ENCODE results near the gene KCNG3.
"Not testable (repeated sequence)": the region's sequence is repeated elsewhere in the genome, so short reads cannot be mapped to it uniquely, and the experiment has no call there.

Gene KCNG3

GRCh38 chr2:42425697-42426096, 68.1 kb downstream of the KCNG3 start:
- no peak for DNase-seq

- peak; percentile 36 for DNase-seq
These were observed 69.7 kb downstream of the KCNG3 start for GRCh38 chr2:42424033-42424432.

DNA sequence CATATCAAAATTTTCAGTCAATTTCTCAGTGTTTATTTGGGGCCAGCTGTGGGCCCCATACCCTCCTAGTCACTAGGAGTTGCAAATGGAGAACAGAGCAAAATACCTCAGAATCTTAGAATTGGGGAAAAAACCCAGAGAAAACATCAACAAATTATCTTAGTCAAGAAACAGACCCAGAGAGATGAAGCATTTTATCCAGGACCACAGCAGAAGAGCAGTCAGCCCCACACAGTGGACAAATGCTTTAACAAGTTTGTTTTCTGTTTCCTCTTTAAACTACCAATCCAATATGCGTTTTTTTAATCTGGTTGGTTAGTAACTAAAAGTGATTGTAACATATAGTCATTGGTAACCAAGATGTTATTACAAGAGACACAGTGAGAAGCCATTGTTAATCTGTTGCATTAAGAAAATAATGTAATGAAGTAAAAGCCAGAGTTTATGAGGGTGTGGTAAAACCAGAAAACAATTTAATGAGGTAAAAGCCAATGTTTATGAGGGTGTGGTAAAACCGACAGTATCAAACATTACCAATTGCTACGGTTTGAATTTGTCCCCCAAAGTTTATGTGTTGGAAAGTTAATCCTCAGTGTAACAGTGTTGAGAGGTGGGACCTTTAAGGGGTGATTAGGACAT, 72.1 kb downstream of the KCNG3 start:
- DNase-seq = no peak

GRCh38 chr2:42421157-42421485, 72.7 kb downstream of the KCNG3 start:
- DNase-seq = no peak

DNA sequence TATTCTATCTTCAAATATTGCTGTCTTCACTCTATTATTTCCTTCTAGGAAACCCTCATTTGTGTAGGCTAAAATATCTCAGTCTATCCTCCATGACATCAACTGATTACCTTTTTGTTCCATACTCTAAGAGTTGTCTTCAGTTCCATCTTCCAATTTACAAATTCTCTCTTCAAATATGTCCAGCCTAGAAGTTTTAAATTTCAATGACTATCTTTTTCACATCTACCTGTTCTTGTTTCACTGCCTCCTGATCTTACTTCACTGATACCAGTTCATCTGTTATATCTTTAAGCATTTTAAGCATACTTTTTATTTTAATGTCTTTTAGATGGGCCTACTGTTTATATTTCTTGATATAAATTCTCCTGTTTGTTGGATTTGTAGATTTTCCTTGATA, 79.1 kb downstream of the KCNG3 start:
- no peak for DNase-seq

DNA sequence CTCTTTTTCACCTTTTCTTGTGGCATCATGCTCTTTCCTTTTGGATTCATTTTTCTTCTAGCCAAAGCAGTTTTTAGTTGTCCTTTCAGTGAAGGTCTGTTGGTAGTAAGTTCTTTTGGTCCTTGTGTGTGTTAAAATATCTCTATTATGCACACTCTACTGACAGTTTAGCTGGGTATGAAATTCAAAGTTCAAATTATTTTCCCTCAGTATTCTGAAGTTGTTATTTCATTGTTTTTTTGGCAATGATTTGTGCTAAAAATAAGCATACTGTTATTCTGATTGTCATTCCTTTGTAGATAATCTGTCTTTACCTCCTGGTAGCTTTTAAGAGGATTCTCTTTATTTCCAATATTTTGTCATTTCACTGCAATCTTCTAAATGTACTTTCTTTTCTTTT, 79.6 kb downstream of the KCNG3 start:
- DNase-seq = no peak

DNA sequence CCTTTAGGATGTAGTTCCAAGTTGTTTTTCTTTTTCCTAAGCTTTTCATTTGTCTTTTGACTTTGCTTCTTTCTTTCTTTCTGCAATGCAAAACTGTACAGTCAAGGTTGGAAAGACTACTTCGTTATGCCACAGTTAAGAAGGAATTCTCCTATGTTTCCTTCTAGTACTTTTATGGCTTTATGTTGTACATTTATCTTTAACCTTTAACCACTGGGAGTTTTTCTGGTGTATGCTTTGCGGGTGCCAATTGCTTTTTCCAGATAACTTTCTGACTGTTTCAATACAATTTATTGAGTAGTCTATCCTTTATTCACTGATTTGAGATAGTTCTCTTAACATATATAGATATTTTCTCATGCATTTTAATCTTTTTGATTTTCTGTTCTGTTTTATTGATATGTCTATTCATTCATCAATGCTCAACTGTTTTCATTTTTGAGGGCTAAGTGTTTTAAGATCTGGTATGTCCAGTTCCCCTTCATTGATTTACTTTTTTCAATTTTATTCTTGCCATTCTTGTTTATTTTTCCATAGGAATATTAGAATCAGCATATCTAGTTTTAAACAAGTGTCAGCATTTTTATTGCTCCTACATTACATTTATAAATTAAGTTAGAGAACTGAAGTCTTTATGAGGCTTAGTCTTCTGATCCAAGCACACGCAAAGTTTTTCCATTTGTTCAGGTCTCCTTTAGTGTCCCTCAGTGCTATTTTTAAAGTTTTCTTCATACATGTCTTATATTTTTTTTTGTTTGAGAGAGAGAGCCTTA, 82.9 kb downstream of the KCNG3 start:
- no peak for DNase-seq

GRCh38 chr2:42408009-42408408, 85.8 kb downstream of the KCNG3 start:
- DNase-seq = no peak

- DNase-seq = no peak
These were observed 86.3 kb downstream of the KCNG3 start for GRCh38 chr2:42407476-42407875.

DNA sequence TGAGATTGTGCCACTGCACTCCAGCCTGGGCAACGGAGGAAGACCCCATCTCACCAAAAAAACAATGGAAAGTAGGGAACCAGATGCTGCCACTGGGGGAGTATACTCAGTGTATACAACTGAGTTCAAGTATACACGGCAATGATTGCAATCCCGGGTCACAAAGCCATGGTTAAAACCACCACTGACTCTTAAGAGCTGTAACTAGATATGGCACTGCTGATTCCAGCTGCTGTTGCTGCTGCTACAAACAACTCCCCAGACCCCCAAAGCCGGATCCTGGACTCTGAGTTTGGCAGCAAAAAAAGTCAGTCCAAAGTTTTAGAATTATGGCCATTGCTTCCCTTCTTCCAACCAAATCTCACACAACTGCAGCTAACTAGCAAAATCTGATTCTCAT, 89.1 kb downstream of the KCNG3 start:
- no peak for DNase-seq

GRCh38 chr2:42401773-42402172, 92.0 kb downstream of the KCNG3 start:
- DNase-seq = no peak

GRCh38 chr2:42398052-42398451, 95.7 kb downstream of the KCNG3 start:
- DNase-seq = not testable (repeated sequence)

DNA sequence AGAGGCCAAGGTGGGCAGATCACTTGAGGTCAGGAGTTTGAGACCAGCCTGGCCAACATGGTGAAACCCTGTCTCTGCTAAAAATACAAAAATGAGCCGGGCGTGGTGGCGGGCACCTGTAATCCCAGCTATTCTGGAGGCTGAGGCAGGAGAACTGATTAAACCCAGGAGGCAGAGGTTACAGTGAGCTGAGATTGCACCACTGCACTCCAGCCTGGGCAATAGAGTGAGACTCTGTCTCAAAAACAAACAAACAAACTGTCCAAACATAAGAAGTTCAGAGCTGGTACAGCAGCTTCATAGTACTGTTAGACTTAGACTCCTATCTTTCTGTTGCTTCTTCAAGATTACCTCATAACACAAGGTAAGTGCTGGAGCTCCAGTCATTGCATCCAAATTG, 100.5 kb downstream of the KCNG3 start:
- not testable (repeated sequence) for DNase-seq

DNA sequence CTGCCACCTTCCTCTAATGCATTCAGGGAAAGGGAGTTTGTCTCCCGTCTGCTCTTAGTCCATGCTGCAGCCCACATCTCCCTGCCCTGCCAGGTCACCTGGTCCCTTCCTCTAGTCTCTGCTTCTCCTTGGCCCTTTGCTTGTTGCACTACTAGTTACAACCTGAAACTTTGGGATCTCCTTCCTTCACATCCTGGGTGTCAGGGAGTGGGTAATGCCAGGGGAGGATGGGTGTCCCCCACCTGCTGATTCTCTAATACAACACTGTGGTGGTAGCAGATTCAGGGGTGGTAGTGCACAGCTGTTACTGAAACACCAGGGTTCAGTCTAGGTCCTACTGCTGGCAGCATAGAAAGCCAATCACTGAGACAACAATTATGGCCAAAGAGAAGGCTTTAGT, 101.6 kb downstream of the KCNG3 start:
- DNase-seq = no peak
